HepG2 (cell line): ENCODE results near the gene TMEM79. TPM values are rescaled to one million over a fixed set of nuclear protein-coding genes. Genes with fewer than 3 reads are reported as not detected.

Experiments used
- ERF ChIP-seq: IDR thresholded peaks from 2 replicates; pipeline ENCODE4 v1.6.1; 2018; ENCODE audit warnings: missing biosample characterization, missing genetic modification reagents
- EZH2 ChIP-seq: conservative IDR thresholded peaks from 2 replicates; pipeline ENCODE4 v1.6.1; 2012; ENCODE audit warnings: mild to moderate bottlenecking, low read depth, low read length, moderate library complexity
- GABPB1 ChIP-seq: IDR thresholded peaks from 2 replicates; pipeline ENCODE4 v1.6.1; 2016; ENCODE audit warnings: mild to moderate bottlenecking, missing genetic modification reagents, moderate library complexity, missing compliant biosample characterization
- GMEB1 ChIP-seq: sonication (generic); formaldehyde crosslinking; IDR thresholded peaks from 2 replicates; pipeline ENCODE4 v1.5.1; 2020; ENCODE audit warnings: missing genetic modification reagents, mild to moderate bottlenecking, borderline replicate concordance
- HMG20A ChIP-seq: IDR thresholded peaks from 2 replicates; pipeline ENCODE4 v1.6.1; 2016; ENCODE audit warnings: borderline replicate concordance
- KDM1A ChIP-seq: IDR thresholded peaks from 2 replicates; pipeline ENCODE4 v1.6.1; 2016; ENCODE audit warnings: missing compliant biosample characterization
- PITX1 ChIP-seq: sonication (generic); formaldehyde crosslinking; IDR thresholded peaks from 2 replicates; pipeline ENCODE4 v1.5.1; 2020; ENCODE audit warnings: mild to moderate bottlenecking, missing genetic modification reagents
- SNRNP70 ChIP-seq: fragments of 200-400 bp; formaldehyde crosslinking; IDR thresholded peaks from 2 replicates; pipeline ENCODE4 v1.6.1; 2017; ENCODE audit warnings: mild to moderate bottlenecking, low read depth, low read length, moderate library complexity
- SOX13 ChIP-seq, 3 experiments: fragments of 450-650 bp in 1 of 3; sonication (generic) in 1 of 3; formaldehyde crosslinking in 1 of 3; IDR thresholded peaks in 2 of 3; conservative IDR thresholded peaks in 1 of 3; 2 replicates each; pipeline versions ENCODE4 v1.5.0 to v1.6.1; 2016 to 2020; ENCODE audit warnings: antibody characterized with exemption in 1 of 3, mild to moderate bottlenecking in 1 of 3, missing compliant biosample characterization in 1 of 3, missing genetic modification reagents in 1 of 3, moderate library complexity in 1 of 3
- TCF7 ChIP-seq: sonication (generic); IDR thresholded peaks from 2 replicates; pipeline ENCODE4 v1.6.1; 2016; ENCODE audit warnings: antibody characterized with exemption, low read depth
- ZNF205 ChIP-seq: IDR thresholded peaks from 2 replicates; pipeline ENCODE4 v1.6.1; 2018; ENCODE audit warnings: missing biosample characterization, missing genetic modification reagents
- ZNF274 ChIP-seq: sonication (generic); formaldehyde crosslinking; IDR thresholded peaks from 2 replicates; pipeline ENCODE4 v1.5.1; 2020; ENCODE audit warnings: mild to moderate bottlenecking, missing genetic modification reagents
- ZNF280B ChIP-seq: sonication (generic); formaldehyde crosslinking; IDR thresholded peaks from 2 replicates; pipeline ENCODE4 v1.5.0; 2020; ENCODE audit warnings: missing genetic modification reagents, mild to moderate bottlenecking, borderline replicate concordance
- ZNF580 ChIP-seq: IDR thresholded peaks from 2 replicates; pipeline ENCODE4 v1.6.1; 2016; ENCODE audit warnings: low read depth, borderline replicate concordance
- ZNF782 ChIP-seq: sonication (generic); formaldehyde crosslinking; IDR thresholded peaks from 2 replicates; pipeline ENCODE4 v1.4.0; 2020; ENCODE audit warnings: missing genetic modification reagents, mild to moderate bottlenecking, borderline replicate concordance
- polyA plus RNA-seq, 8 experiments: library from polyadenylated mRNA; depleted of rRNA in 3 of 8; stranded (reverse) in 7 of 8; unstranded in 1 of 8; fragments of >200 nt; fragmentation: Illumina TruSeq in 4 of 8; extraction: Trizol in 4 of 8; gene quantifications; 2 replicates each; pipeline versions ENCODE4 v1.2.1 to v1.2.3, GENCODE V29; 2011 to 2016; ENCODE audit warnings: low read depth in 4 of 8, missing spikeins in 1 of 8, mixed read lengths in 1 of 8; ENCODE audit not compliant: insufficient read depth in 1 of 8
- total RNA-seq, 5 experiments: library from RNA; depleted of rRNA; stranded (reverse); fragments of >200 nt; fragmentation: Illumina TruSeq; extraction: Trizol; gene quantifications; 2 replicates each; pipeline ENCODE4 v1.2.3, GENCODE V29; 2016; ENCODE audit warnings: low read depth in 1 of 5
- TF ChIP-seq, protein P1 (sequence below): sonication (generic); formaldehyde crosslinking; IDR thresholded peaks from 2 replicates; pipeline ENCODE4 v1.4.0; 2020; ENCODE audit warnings: missing genetic modification reagents, low read depth, mild to moderate bottlenecking, borderline replicate concordance
- TF ChIP-seq, protein P2 (sequence below): IDR thresholded peaks from 2 replicates; pipeline ENCODE4 v1.6.1; 2016; ENCODE audit warnings: missing biosample characterization, missing genetic modification reagents, low read depth
- TF ChIP-seq, protein P3 (sequence below): sonication (generic); formaldehyde crosslinking; conservative IDR thresholded peaks from 2 replicates; pipeline ENCODE4 v1.4.0; 2020; ENCODE audit warnings: mild to moderate bottlenecking, missing genetic modification reagents, moderate library complexity

The TMEM79 gene
- total and polyA plus RNA-seq, 2 of the 13 experiments (the other 11 are each of a cell fraction or from before 2014, with no cell fraction given), result 1.2 to 1.9 TPM

GRCh38 chr1:156291226-156292061 is 7.3 kb downstream of the TMEM79 start (continued):
- TF ChIP-seq, protein P1, sequence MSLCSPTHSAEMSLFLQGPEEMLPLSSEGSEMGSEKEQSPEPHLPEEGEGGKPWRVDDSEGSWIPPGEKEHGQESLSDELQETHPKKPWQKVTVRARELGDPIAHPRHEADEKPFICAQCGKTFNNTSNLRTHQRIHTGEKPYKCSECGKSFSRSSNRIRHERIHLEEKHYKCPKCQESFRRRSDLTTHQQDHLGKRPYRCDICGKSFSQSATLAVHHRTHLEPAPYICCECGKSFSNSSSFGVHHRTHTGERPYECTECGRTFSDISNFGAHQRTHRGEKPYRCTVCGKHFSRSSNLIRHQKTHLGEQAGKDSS (CRISPR knock-in tag), result peak; percentile 35; the same call in 1 of the 2 replicates
- peak; percentile 71; the same call in 1 of the 2 replicates for TF ChIP-seq ZNF274 (CRISPR knock-in tag)
- TF ChIP-seq HMG20A (CRISPR knock-in tag), result no peak
- TF ChIP-seq ZNF280B, result peak; percentile 63; the same call in 1 of the 2 replicates
- TF ChIP-seq GABPB1 (CRISPR knock-in tag), result peak; percentile 71
- TF ChIP-seq GMEB1, result peak; percentile 58; the same call in 1 of the 2 replicates
- no peak; the same call in 1 of the 2 replicates for TF ChIP-seq PITX1 (CRISPR knock-in tag)
- TF ChIP-seq SNRNP70, result no peak
- peak; percentile 70; the same call in 1 of the 2 replicates for TF ChIP-seq ERF (CRISPR knock-in tag)
- TF ChIP-seq EZH2, result no peak
- TF ChIP-seq, protein P2, sequence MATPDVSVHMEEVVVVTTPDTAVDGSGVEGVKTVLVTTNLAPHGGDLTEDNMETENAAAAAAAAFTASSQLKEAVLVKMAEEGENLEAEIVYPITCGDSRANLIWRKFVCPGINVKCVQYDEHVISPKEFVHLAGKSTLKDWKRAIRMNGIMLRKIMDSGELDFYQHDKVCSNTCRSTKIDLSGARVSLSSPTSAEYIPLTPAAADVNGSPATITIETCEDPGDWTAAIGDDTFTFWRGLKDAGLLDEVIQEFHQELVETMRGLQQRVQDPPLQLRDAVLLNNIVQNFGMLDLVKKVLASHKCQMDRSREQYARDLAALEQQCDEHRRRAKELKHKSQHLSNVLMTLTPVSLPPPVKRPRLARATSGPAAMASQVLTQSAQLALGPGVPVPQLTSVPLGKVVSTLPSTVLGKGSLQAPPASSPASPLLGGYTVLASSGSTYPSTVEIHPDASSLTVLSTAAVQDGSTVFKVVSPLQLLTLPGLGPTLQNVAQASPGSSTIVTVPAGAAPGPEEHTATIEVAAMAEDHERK (CRISPR knock-in tag), result no peak
- TF ChIP-seq ZNF580 (CRISPR knock-in tag), result peak; percentile 48; the same call in 1 of the 2 replicates
- TF ChIP-seq ZNF782 (CRISPR knock-in tag), result peak; percentile 23; the same call in 1 of the 2 replicates
- no peak for TF ChIP-seq KDM1A (CRISPR knock-in tag)
- TF ChIP-seq ZNF205, result peak; percentile 19; the same call in 1 of the 2 replicates
- TF ChIP-seq SOX13 (IDR thresholded peaks at IDR 0.05), result no peak
- TF ChIP-seq SOX13 (CRISPR knock-in tag; conservative IDR thresholded peaks at IDR 0.05 in 1 of 2, IDR thresholded peaks at IDR 0.05 in 1 of 2), result no peak
- TF ChIP-seq, protein P3, sequence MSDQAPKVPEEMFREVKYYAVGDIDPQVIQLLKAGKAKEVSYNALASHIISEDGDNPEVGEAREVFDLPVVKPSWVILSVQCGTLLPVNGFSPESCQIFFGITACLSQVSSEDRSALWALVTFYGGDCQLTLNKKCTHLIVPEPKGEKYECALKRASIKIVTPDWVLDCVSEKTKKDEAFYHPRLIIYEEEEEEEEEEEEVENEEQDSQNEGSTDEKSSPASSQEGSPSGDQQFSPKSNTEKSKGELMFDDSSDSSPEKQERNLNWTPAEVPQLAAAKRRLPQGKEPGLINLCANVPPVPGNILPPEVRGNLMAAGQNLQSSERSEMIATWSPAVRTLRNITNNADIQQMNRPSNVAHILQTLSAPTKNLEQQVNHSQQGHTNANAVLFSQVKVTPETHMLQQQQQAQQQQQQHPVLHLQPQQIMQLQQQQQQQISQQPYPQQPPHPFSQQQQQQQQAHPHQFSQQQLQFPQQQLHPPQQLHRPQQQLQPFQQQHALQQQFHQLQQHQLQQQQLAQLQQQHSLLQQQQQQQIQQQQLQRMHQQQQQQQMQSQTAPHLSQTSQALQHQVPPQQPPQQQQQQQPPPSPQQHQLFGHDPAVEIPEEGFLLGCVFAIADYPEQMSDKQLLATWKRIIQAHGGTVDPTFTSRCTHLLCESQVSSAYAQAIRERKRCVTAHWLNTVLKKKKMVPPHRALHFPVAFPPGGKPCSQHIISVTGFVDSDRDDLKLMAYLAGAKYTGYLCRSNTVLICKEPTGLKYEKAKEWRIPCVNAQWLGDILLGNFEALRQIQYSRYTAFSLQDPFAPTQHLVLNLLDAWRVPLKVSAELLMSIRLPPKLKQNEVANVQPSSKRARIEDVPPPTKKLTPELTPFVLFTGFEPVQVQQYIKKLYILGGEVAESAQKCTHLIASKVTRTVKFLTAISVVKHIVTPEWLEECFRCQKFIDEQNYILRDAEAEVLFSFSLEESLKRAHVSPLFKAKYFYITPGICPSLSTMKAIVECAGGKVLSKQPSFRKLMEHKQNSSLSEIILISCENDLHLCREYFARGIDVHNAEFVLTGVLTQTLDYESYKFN, result peak; percentile 97
- TF ChIP-seq TCF7, result peak; percentile 56; the same call in 1 of the 2 replicates
